Measurements from ENCODE around the gene SERPINE1. TPM values are rescaled to one million over a fixed set of nuclear protein-coding genes. Genes with fewer than 3 reads are reported as not detected.

The SERPINE1 gene
- total RNA-seq, 1 donor from 2014 or later = not detected

DNA sequence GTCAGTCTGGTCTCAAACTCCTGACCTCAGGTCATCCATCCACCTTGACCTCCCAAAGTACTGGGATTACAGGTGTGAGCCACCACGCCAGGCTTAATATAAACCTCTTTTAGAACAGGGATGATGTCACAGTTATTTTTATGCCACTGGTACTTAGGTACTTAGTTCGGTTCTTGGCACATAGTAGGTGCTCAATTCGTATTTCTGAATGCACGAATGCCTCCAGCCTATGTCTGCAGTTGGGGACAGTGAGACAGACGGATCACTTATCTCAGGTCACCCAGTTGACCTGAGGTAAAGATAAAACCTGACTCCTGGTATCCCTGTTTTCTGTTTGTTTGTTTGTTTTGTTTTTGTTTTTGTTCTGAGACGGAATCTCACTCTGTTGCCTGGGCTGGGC is 59.3 kb downstream of the SERPINE1 start:
- ATAC-seq (ENCODE audit: low read depth) (no peak), DNase-seq (no peak)
- H3K27ac Mint-ChIP-seq = no peak overlapping the region
- H3K27me3 Mint-ChIP-seq = peaks cover 16% of the 10 kb centered on the region
- ChIA-PET POLR2A (interaction anchor here (0.6 kb wide), 1 partner anchor 209 kb away, joined by 3 read pairs; no protein-coding TSS in a partner anchor), CTCF (no interaction called here)
- H3K36me3 Mint-ChIP-seq (ENCODE audit: low read depth) = no peaks in the 10 kb centered on the region
- no peak overlapping the region for H3K4me3 Mint-ChIP-seq
- intact Hi-C loops (cut with micrococcal nuclease) = no loop called here
- no peaks in the 10 kb centered on the region for H3K9me3 Mint-ChIP-seq
- TF ChIP-seq, protein P1, sequence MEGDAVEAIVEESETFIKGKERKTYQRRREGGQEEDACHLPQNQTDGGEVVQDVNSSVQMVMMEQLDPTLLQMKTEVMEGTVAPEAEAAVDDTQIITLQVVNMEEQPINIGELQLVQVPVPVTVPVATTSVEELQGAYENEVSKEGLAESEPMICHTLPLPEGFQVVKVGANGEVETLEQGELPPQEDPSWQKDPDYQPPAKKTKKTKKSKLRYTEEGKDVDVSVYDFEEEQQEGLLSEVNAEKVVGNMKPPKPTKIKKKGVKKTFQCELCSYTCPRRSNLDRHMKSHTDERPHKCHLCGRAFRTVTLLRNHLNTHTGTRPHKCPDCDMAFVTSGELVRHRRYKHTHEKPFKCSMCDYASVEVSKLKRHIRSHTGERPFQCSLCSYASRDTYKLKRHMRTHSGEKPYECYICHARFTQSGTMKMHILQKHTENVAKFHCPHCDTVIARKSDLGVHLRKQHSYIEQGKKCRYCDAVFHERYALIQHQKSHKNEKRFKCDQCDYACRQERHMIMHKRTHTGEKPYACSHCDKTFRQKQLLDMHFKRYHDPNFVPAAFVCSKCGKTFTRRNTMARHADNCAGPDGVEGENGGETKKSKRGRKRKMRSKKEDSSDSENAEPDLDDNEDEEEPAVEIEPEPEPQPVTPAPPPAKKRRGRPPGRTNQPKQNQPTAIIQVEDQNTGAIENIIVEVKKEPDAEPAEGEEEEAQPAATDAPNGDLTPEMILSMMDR (IDR thresholded peaks at IDR 0.05) = no peak
- H3K4me1 Mint-ChIP-seq = peaks cover 4% of the 10 kb centered on the region

DNA sequence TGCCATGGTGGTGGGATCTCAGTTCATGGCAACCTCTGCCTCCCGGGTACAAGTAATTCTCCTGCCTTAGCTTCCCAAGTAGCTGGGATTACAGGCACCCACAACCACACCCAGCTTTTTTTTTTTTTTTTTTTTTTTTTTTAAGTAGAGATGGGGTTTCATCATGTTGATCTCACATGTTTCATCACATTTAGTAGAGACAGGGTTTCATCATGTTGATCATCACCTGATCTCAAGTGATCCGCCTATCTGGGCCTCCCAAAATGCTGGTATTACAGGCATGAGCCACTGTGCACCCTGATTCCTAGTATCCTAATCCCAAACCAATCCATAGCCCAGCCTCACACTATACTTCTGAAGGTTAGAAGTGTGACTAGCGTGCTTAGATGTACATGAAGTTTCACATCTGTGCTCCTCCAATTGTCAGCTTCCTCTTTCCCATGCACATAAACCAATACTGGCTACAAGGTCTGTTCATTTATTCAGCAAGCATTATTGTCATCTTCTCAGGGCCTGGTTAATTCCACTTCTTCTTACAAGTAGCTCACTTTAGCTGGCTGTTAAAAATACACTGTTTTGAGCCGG is 60.0 kb downstream of the SERPINE1 start:
- Mint-ChIP-seq H3K9me3 (no peaks in the 10 kb centered on the region), H3K27ac (no peak overlapping the region), H3K4me1 (peaks cover 4% of the 10 kb centered on the region), H3K36me3 (ENCODE audit: low read depth) (no peaks in the 10 kb centered on the region), H3K4me3 (no peak overlapping the region), H3K27me3 (peaks cover 14% of the 10 kb centered on the region)
- CTCF ChIA-PET = interaction anchor here (1.3 kb wide), 1 partner anchor 43 kb away, joined by 5 read pairs; no protein-coding TSS in a partner anchor
- intact Hi-C loops (cut with micrococcal nuclease) = no loop called here
- DNase-seq (no peak), ATAC-seq (ENCODE audit: low read depth) (no peak)
- POLR2A ChIA-PET = interaction anchor here (0.6 kb wide), 1 partner anchor 51 kb away, joined by 4 read pairs; no protein-coding TSS in a partner anchor
- TF ChIP-seq, protein P1 (IDR thresholded peaks at IDR 0.05) = no peak

Other genes starting within 250 kb of the SERPINE1 start
- 3.4 and 4.5 TPM in 2 replicates for gene UFSP1, start 237.4 kb upstream of the SERPINE1 start, total RNA-seq
- gene ACHE, start 231.2 kb upstream of the SERPINE1 start, total RNA-seq = 0.16 and 0.34 TPM in 2 replicates
- gene MUC3A, start 177.6 kb upstream of the SERPINE1 start, total RNA-seq = not detected in 2 replicates
- gene MUC12, start 157.5 kb upstream of the SERPINE1 start, total RNA-seq = not detected in 2 replicates
- gene MUC17, start 107.0 kb upstream of the SERPINE1 start, total RNA-seq = not detected in 2 replicates
- gene TRIM56, start 41.6 kb upstream of the SERPINE1 start, total RNA-seq = 53.0 and 57.5 TPM in 2 replicates
- 19.2 and 22.7 TPM in 2 replicates for gene AP1S1, start 27.4 kb downstream of the SERPINE1 start, total RNA-seq
- gene VGF, start 38.5 kb downstream of the SERPINE1 start, total RNA-seq = 0.07 and 0.11 TPM in 2 replicates
- not detected in 2 replicates for gene NAT16, start 53.2 kb downstream of the SERPINE1 start, total RNA-seq
- not detected in 2 replicates for gene MOGAT3, start 73.9 kb downstream of the SERPINE1 start, total RNA-seq
- 29.8 and 40.0 TPM in 2 replicates for gene PLOD3, start 90.5 kb downstream of the SERPINE1 start, total RNA-seq
- 37.6 and 43.4 TPM in 2 replicates for gene ZNHIT1, start 91.1 kb downstream of the SERPINE1 start, total RNA-seq
- gene CLDN15, start 110.7 kb downstream of the SERPINE1 start, total RNA-seq = 16.6 and 21.0 TPM in 2 replicates
- 113 and 117 TPM in 2 replicates for gene FIS1, start 118.0 kb downstream of the SERPINE1 start, total RNA-seq
- gene IFT22, start 194.7 kb downstream of the SERPINE1 start, total RNA-seq = 9.8 and 10.7 TPM in 2 replicates
- gene COL26A1, start 235.8 kb downstream of the SERPINE1 start, total RNA-seq = not detected in 2 replicates

Measured in activated B cell treated with CpG ODN at 0.5 μM for 24 hours (primary cell).